AG04450 (cell line): Measurements from ENCODE around the gene FBXW8. TPM values are rescaled to one million over a fixed set of nuclear protein-coding genes. Genes with fewer than 3 reads are reported as not detected.

Experiments used
- CTCF ChIA-PET: fragments of 300-600, 350-600 bp; formaldehyde crosslinking; extraction: SDS; loops from one replicate; lab custom pipeline; 2022; ENCODE audit warnings: antibody characterized with exemption, inconsistent platforms; lab: Charles Lee
- POLR2A ChIA-PET: fragments of 350-600 bp; formaldehyde crosslinking; extraction: SDS; loops from one replicate; lab custom pipeline; 2021; ENCODE audit warnings: antibody characterized with exemption, inconsistent platforms; lab: Yijun Ruan, JAX
- DNase-seq: peaks from one replicate; pipeline ENCODE4 v3.0.0-alpha.2; 2011; ENCODE audit warnings: low read depth, low spot score
- H3K27ac ChIP-seq: one replicate; pipeline ENCODE4 v1.5.1; 2012; ENCODE audit warnings: low read depth, low read length, control low read depth
- H3K27me3 ChIP-seq: one replicate; pipeline ENCODE4 v1.6.0; 2012; ENCODE audit warnings: low read length; ENCODE audit not compliant: control insufficient read depth, insufficient read depth
- H3K4me3 ChIP-seq: 2 replicates; pipeline ENCODE4 v1.5.1; 2011; ENCODE audit warnings: mild to moderate bottlenecking, low read depth, low read length, control low read depth
- H3K9me3 ChIP-seq: 2 replicates; pipeline ENCODE4 v1.5.1; 2012; ENCODE audit warnings: low read length; ENCODE audit not compliant: control insufficient read depth, insufficient read depth
- CTCF ChIP-seq: IDR thresholded peaks from 2 replicates; pipeline ENCODE4 v1.5.1; 2011; ENCODE audit warnings: low read depth, low read length, control low read depth, inconsistent platforms
- polyA plus RNA-seq: library from polyadenylated mRNA; depleted of rRNA; stranded (reverse); fragments of >200 nt; gene quantifications from 2 replicates; pipeline ENCODE4 v1.2.3, GENCODE V29; 2011

FBXW8 gene
- polyA plus RNA-seq, 1 experiment = 23.0 TPM

- Histone ChIP-seq H3K9me3 (no peaks in the 10 kb centered on the region; the same call in 1 of the 2 replicates), H3K27ac (no peak overlapping the region), H3K4me3 (no peak overlapping the region), H3K27me3 (peaks cover 20% of the 10 kb centered on the region)
- no peak for TF ChIP-seq CTCF
- ChIA-PET CTCF (interaction anchor here (1.0 kb wide), 1 partner anchor 22 kb away, joined by 3 read pairs; no protein-coding TSS in a partner anchor), POLR2A (no interaction called here)
- peak; percentile 3 for DNase-seq
Observed at GRCh38 chr12:117047810-117048584, 137.2 kb downstream of the FBXW8 start.

- no peak overlapping the region for H3K4me3 ChIP-seq
- POLR2A ChIA-PET = no interaction called here
- TF ChIP-seq CTCF = no peak
- DNase-seq = no peak
- H3K27me3 ChIP-seq = peaks cover 20% of the 10 kb centered on the region
- H3K27ac ChIP-seq = no peak overlapping the region
- CTCF ChIA-PET = no interaction called here
- H3K9me3 ChIP-seq = no peaks in the 10 kb centered on the region; the same call in 1 of the 2 replicates
Observed at GRCh38 chr12:117048585-117048904, 137.8 kb downstream of the FBXW8 start.

GRCh38 chr12:117049295-117049694 is 138.5 kb downstream of the FBXW8 start:
- TF ChIP-seq CTCF = no peak

GRCh38 chr12:117050060-117050459 is 139.3 kb downstream of the FBXW8 start:
- Histone ChIP-seq H3K4me3 (no peak overlapping the region), H3K27ac (no peak overlapping the region), H3K27me3 (peaks cover 20% of the 10 kb centered on the region), H3K9me3 (no peaks in the 10 kb centered on the region; the same call in 1 of the 2 replicates)
- CTCF ChIA-PET = no interaction called here
- no peak for TF ChIP-seq CTCF
- no peak for DNase-seq
- POLR2A ChIA-PET = no interaction called here

More at GRCh38 chr12:117049295-117049694, 138.5 kb downstream of the FBXW8 start:
- ChIA-PET CTCF (no interaction called here), POLR2A (no interaction called here)
- Histone ChIP-seq H3K9me3 (no peaks in the 10 kb centered on the region; the same call in 1 of the 2 replicates), H3K27me3 (peaks cover 20% of the 10 kb centered on the region), H3K4me3 (no peak overlapping the region), H3K27ac (no peak overlapping the region)
- no peak for DNase-seq

GRCh38 chr12:117051380-117051779 is 140.6 kb downstream of the FBXW8 start:
- Histone ChIP-seq H3K9me3 (no peaks in the 10 kb centered on the region; the same call in 1 of the 2 replicates), H3K27me3 (peaks cover 20% of the 10 kb centered on the region), H3K27ac (no peak overlapping the region), H3K4me3 (no peak overlapping the region)
- ChIA-PET CTCF (no interaction called here), POLR2A (no interaction called here)
- TF ChIP-seq CTCF = no peak
- DNase-seq = no peak
